Transverse colon (tissue), 4 donors: ENCODE measurements around the gene MYO15B. TPM values are rescaled to one million over a fixed set of nuclear protein-coding genes. Genes with fewer than 3 reads are reported as not detected.
A peak's percentile ranks its signal among the peaks of the same experiment; 100 is the strongest.

Experiments used
- DNase-seq: peaks from one replicate; pipeline ENCODE4 v3.0.0-alpha.2; 2019
- H3K27ac ChIP-seq, 4 donors: fragments of 200-600 bp; sonication (generic); 2 replicates each; pipeline ENCODE4 v1.5.1; 2016 to 2018; ENCODE audit warnings: inconsistent platforms in 4 of 4
- H3K27me3 ChIP-seq: fragments of 200-600 bp; sonication (generic); 2 replicates; pipeline ENCODE4 v1.5.1; 2017; ENCODE audit warnings: inconsistent platforms
- H3K36me3 ChIP-seq, 4 donors: fragments of 200-600 bp; sonication (generic); 2 replicates each; pipeline ENCODE4 v1.5.1; 2017 to 2019; ENCODE audit warnings: inconsistent platforms in 4 of 4
- H3K4me1 ChIP-seq, 4 donors: fragments of 200-600 bp; sonication (generic); 2 replicates each; pipeline ENCODE4 v1.5.1; 2017 to 2020; ENCODE audit warnings: inconsistent platforms in 4 of 4
- H3K4me3 ChIP-seq, 4 donors: fragments of 200-600 bp; sonication (generic); 1 replicate in 1 of 4; 2 replicates in 3 of 4; pipeline versions ENCODE4 v1.5.1 to v1.6.1; 2017 to 2019; ENCODE audit warnings: inconsistent platforms in 4 of 4
- H3K9me3 ChIP-seq, 2 donors: fragments of 200-600 bp; sonication (generic); 2 replicates each; pipeline ENCODE4 v1.5.1; 2017 to 2019; ENCODE audit warnings: inconsistent platforms in 2 of 2
- CTCF ChIP-seq, 5 experiments: fragments of 200-600 bp in 3 of 5; fragments of 450-650 bp in 2 of 5; sonication (generic) in 3 of 5; IDR thresholded peaks; 1 replicate in 2 of 5; 2 replicates in 3 of 5; pipeline ENCODE4 v1.5.1; 2016 to 2017; ENCODE audit warnings: antibody characterized with exemption in 5 of 5, inconsistent platforms in 3 of 5, mild to moderate bottlenecking in 2 of 5, moderate library complexity in 1 of 5
- EP300 ChIP-seq: sonication (generic); formaldehyde crosslinking; IDR thresholded peaks from one replicate; pipeline ENCODE4 v1.6.1; 2017; ENCODE audit warnings: antibody characterized with exemption, low read depth
- POLR2A ChIP-seq: fragments of 450-650 bp; IDR thresholded peaks from one replicate; pipeline ENCODE4 v1.6.1; 2016; ENCODE audit warnings: antibody characterized with exemption, mild to moderate bottlenecking, moderate library complexity
- POLR2AphosphoS5 ChIP-seq, 3 donors: sonication (generic); formaldehyde crosslinking; IDR thresholded peaks; one replicate each; pipeline ENCODE4 v1.6.1; 2016; ENCODE audit warnings: antibody characterized with exemption in 3 of 3
- WGBS, 2 donors: methylation state at CpG; one replicate each; pipeline ENCODE4 v1.1.5; 2018; ENCODE audit warnings: low coverage in 1 of 2; 5-methylcytosine and 5-hydroxymethylcytosine counted together
- in situ Hi-C, 4 donors: fragments of 200-750 bp; cut with MboI; loops; one replicate each; pipeline versions ENCODE4 v1.15.0 to v1.15.1; 2017; ENCODE audit warnings: low sequenced_read_pairs in 3 of 4, low pct_ligation_motif_present in 1 of 4, low pct_unique_long_range_greater_than_20kb in 1 of 4
- intact Hi-C: fragments of 100-400 bp; cut with DNase I; formaldehyde crosslinking; loops from one replicate; pipeline ENCODE4 v1.15.1; 2023; ENCODE audit warnings: low total_unique reads
- total RNA-seq, 4 donors: library from RNA; depleted of rRNA; stranded (reverse); fragments of >200 nt; gene quantifications; one replicate each; pipeline ENCODE4 v1.1.0, GENCODE V29; 2016

MYO15B gene
- total RNA-seq, 4 donors from 2014 or later = 59.3 to 1,778 (median 829) TPM

DNA sequence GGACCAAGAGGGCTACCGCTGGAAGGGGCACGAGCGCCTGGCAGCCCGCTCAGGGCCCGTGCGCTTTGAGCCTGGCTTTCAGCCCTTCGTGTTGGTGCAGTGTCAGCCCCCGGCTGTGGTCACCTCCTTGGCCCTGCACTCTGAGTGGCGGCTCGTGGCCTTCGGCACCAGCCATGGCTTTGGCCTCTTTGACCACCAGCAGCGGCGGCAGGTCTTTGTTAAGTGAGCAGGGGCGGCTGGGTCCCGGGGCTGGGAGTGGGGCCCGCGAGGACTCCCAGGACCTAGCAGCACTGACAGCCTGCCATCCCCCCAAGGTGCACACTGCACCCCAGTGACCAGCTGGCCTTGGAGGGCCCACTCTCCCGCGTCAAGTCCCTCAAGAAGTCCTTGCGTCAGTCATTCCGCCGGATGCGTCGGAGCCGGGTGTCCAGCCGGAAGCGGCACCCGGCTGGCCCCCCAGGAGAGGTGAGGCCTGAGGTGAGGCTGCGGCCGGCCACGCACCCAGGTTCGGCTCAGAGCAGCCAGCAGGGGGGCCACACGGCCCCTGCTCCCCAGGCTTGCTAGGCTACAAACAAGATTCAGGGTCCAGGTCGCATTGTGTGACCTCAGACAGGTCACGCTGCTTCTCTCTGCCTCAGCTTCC, 17.4 kb upstream of the MYO15B start:
- WGBS, 2 donors = 94% methylated on average over 35 of the region's 35 CpGs; no CpG with 5 or more reads in 1 of the 2 donors
- H3K4me3 ChIP-seq = no peak overlapping the region
- in situ Hi-C loops = no loop called here

DNA sequence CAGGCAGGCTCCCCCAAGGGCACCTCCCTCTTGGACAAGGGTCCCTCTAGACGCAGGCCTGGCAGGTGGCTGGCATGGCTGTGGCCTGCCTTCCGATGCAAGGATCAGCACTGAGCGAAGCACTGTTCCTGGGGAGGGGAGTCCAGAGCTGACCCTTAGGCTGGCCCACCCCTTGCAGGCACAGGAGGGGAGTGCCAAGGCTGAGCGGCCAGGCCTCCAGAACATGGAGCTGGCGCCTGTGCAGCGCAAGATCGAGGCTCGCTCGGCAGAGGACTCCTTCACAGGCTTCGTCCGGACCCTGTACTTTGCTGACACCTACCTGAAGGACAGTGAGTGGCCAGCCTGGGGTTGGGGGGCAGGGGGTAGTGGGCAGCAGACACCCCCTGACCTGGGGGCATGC, 16.8 kb upstream of the MYO15B start:
- no peaks in the 10 kb centered on the region for H3K27me3 ChIP-seq
- peak overlapping the region; percentile 33 to 62 (median 50) for H3K27ac ChIP-seq
- H3K9me3 ChIP-seq = no peaks in the 10 kb centered on the region
- intact Hi-C loops = no loop called here
- peaks cover 0 to 19% (median 0%) of the 10 kb centered on the region in 4 donors for H3K36me3 ChIP-seq
- DNase-seq = no peak
- H3K4me1 ChIP-seq = peaks cover 0 to 10% (median 2%) of the 10 kb centered on the region in 4 donors
- in situ Hi-C loops = no loop called here
- no peak overlapping the region for H3K4me3 ChIP-seq
- WGBS, 2 donors = 94% methylated on average over 11 of the region's 11 CpGs; no CpG with 5 or more reads in 1 of the 2 donors
- TF ChIP-seq POLR2AphosphoS5 (IDR thresholded peaks at IDR 0.05) = no peak
- TF ChIP-seq POLR2A = no peak
- no peak for TF ChIP-seq CTCF (IDR thresholded peaks at IDR 0.05)
- no peak for TF ChIP-seq EP300

More for the DNA sequence above, 17.4 kb upstream of the MYO15B start:
- Histone ChIP-seq H3K27me3 (no peaks in the 10 kb centered on the region), H3K36me3 (peaks cover 0 to 25% (median 0%) of the 10 kb centered on the region in 4 donors), H3K27ac (peak overlapping the region in 1 of 4 donors; percentile 62), H3K9me3 (no peaks in the 10 kb centered on the region), H3K4me1 (peaks cover 0 to 10% (median 2%) of the 10 kb centered on the region in 4 donors)
- intact Hi-C loops = no loop called here
- no peak for DNase-seq
- TF ChIP-seq EP300 (no peak), POLR2A (no peak), CTCF (IDR thresholded peaks at IDR 0.05) (no peak), POLR2AphosphoS5 (IDR thresholded peaks at IDR 0.05) (no peak)

DNA sequence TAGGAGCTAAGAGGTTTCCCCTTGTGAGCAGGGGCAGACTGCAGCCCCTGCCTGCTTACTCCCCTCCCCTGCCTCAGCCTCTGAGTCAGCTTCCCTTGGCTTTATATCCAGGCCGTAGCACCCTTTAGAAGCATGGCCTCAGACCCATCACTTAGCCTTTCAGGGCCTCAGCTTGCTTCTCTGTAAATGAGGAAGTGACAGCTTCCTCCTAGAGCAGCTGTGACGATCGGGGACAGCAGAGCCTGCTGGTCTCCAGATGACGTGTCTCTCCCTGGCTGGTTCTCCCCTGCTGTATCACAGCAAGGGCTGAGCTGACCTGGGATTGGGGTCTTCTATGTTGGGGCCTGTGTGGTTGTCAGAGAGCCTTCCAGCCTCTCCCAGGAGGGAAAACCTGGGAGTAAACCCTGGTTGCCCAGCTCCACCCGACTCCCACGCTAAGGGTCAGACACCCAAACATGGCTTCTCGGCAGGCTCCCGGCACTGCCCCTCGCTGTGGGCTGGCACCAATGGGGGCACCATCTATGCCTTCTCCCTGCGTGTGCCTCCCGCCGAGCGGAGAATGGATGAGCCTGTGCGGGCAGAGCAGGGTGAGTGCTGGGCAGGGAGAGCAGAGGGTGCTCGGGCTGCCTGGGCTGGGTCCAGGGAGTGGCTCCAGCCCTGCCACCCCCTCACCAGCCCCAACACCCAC, 16.3 kb upstream of the MYO15B start:
- in situ Hi-C loops (no loop called here), intact Hi-C loops (no loop called here)
- Histone ChIP-seq H3K27me3 (no peaks in the 10 kb centered on the region), H3K36me3 (peaks cover 0 to 19% (median 0%) of the 10 kb centered on the region in 4 donors), H3K27ac (peak overlapping the region; percentile 33 to 62 (median 50)), H3K4me1 (peaks cover 0 to 12% (median 3%) of the 10 kb centered on the region in 4 donors), H3K4me3 (no peak overlapping the region), H3K9me3 (no peaks in the 10 kb centered on the region)
- peak; percentile 71 for DNase-seq
- 77% methylated on average over 15 of the region's 15 CpGs; no CpG with 5 or more reads in 1 of the 2 donors for WGBS, 2 donors
- TF ChIP-seq POLR2AphosphoS5 (IDR thresholded peaks at IDR 0.05) (peak in 1 of 3 donors; percentile 14), EP300 (no peak)

- H3K4me3 ChIP-seq = no peak overlapping the region
- TF ChIP-seq POLR2A = no peak
- intact Hi-C loops = no loop called here
- peaks cover 0 to 19% (median 0%) of the 10 kb centered on the region in 4 donors for H3K36me3 ChIP-seq
- peak overlapping the region in 3 of 4 donors; percentile 33 to 50 (median 50) for H3K27ac ChIP-seq
- DNase-seq = no peak
- H3K27me3 ChIP-seq = no peaks in the 10 kb centered on the region
- 90 to 97% methylated on average over 2 to 16 of the region's 16 CpGs for WGBS, 2 donors
- H3K9me3 ChIP-seq = no peaks in the 10 kb centered on the region
- H3K4me1 ChIP-seq = peaks cover 0 to 16% (median 4%) of the 10 kb centered on the region in 4 donors
- in situ Hi-C loops = no loop called here
Observed at GRCh38 chr17:75571885-75572215, 15.8 kb upstream of the MYO15B start.
